ENCODE measurements around the gene MAP3K5.

DNA sequence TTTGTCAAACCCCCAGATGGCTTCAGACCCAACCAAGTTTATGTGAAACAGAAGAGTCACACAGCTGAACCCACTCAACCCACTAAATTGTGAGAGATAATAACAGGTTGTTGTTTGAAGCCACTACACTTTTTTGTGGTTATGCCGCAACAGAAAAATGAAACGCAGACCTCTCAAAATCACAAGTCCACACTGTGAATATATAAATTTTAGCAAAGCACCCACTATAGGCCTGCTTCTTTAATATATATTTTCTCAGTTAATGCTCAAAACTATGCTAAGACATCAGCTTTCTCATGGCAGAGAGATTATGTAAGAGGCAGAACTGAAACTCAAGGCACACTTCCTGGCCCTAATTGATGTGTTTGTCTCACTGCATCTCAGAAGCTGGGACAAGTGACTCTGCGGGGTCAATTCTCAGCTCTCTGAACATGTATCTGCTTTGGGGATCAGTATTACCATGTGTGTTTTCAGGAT is 27.7 kb downstream of the MAP3K5 start:
- TF ChIP-seq RFX5 (IDR thresholded peaks at IDR 0.05; ENCODE audit: borderline replicate concordance, low read depth, low read length) = no peak
- TF ChIP-seq, protein P1, sequence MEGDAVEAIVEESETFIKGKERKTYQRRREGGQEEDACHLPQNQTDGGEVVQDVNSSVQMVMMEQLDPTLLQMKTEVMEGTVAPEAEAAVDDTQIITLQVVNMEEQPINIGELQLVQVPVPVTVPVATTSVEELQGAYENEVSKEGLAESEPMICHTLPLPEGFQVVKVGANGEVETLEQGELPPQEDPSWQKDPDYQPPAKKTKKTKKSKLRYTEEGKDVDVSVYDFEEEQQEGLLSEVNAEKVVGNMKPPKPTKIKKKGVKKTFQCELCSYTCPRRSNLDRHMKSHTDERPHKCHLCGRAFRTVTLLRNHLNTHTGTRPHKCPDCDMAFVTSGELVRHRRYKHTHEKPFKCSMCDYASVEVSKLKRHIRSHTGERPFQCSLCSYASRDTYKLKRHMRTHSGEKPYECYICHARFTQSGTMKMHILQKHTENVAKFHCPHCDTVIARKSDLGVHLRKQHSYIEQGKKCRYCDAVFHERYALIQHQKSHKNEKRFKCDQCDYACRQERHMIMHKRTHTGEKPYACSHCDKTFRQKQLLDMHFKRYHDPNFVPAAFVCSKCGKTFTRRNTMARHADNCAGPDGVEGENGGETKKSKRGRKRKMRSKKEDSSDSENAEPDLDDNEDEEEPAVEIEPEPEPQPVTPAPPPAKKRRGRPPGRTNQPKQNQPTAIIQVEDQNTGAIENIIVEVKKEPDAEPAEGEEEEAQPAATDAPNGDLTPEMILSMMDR (IDR thresholded peaks at IDR 0.05; ENCODE audit: control extremely low read depth in 1 of 3, insufficient read depth in 1 of 3, low read depth in 1 of 3, low read length in 3 of 3) = no peak
- TF ChIP-seq RAD21 (IDR thresholded peaks at IDR 0.05 in 1 of 2, conservative IDR thresholded peaks at IDR 0.05 in 1 of 2; ENCODE audit: low read depth in 2 of 2, low read length in 2 of 2) = no peak
- TF ChIP-seq SP1 (IDR thresholded peaks at IDR 0.05; ENCODE audit: low read depth, low read length) = no peak
- no peak for TF ChIP-seq BRCA1 (IDR thresholded peaks at IDR 0.05; ENCODE audit: low read depth, low read length)
- no peak for TF ChIP-seq RNF2 (IDR thresholded peaks at IDR 0.05; ENCODE audit: borderline replicate concordance, low read depth, low read length, missing control alignments, poor library complexity, severe bottlenecking)

All from H1 (cell line).